Mucosa of descending colon (tissue), 3 donors: ENCODE data around the gene SAAL1. TPM values are rescaled to one million over a fixed set of nuclear protein-coding genes. Genes with fewer than 3 reads are reported as not detected.

Experiments used
- ATAC-seq: fragments of 200-7000 bp; cut with Tn5 transposase; one replicate; pipeline ENCODE4 v1.9.1; 2020; ENCODE audit warnings: mild to moderate bottlenecking, moderate library complexity
- DNase-seq, 3 donors: peaks; one replicate each; pipeline ENCODE4 v3.0.0-alpha.2; 2020
- H3K36me3 ChIP-seq: fragments of 200-600 bp; one replicate; pipeline ENCODE4 v1.8.0; 2021; ENCODE audit warnings: low read depth, mild to moderate bottlenecking
- H3K4me1 ChIP-seq: fragments of 200-600 bp; one replicate; pipeline ENCODE4 v1.8.0; 2021; ENCODE audit warnings: low read depth, mild to moderate bottlenecking
- H3K4me3 ChIP-seq: fragments of 200-600 bp; one replicate; pipeline ENCODE4 v1.8.0; 2021; ENCODE audit warnings: mild to moderate bottlenecking
- H3K9me3 ChIP-seq: fragments of 200-600 bp; one replicate; pipeline ENCODE4 v1.8.0; 2021; ENCODE audit warnings: mild to moderate bottlenecking
- intact Hi-C, 2 donors: fragments of 100-400 bp; cut with DNase I in 1 of 2; cut with micrococcal nuclease in 1 of 2; formaldehyde crosslinking; loops; one replicate each; pipeline versions ENCODE4 v1.11.0 to v1.11.1; 2022; cut with DNase I, micrococcal nuclease
- long read RNA-seq, 2 donors: library from polyadenylated mRNA; unstranded; transcript quantifications; one replicate each; pipeline ENCODE4 v2.0.0, GENCODE V29; 2019 to 2021
- total RNA-seq, 3 donors: library from RNA; stranded (reverse); fragmentation: NEBNext Ultra II Directional in 2 of 3; extraction: Animal tissue kit (Norgen Biotek cat#: 25700) in 2 of 3; gene quantifications; one replicate each; pipeline versions ENCODE4 v1.2.1 to v1.2.4, GENCODE V29; 2021 to 2023
- TF ChIP-seq, protein P1 (sequence below): fragments of 200-600 bp; IDR thresholded peaks from one replicate; pipeline ENCODE4 v1.8.0; 2022; ENCODE audit warnings: antibody characterized with exemption, mild to moderate bottlenecking
- donor health status: DM: no; HTN: no; CAD: no; lungs with moderate emphysema.
- donor health status: DM: no; HTN: no; CAD: no.
- donor health status: DM: no; HTN: yes; CAD: no.

Gene SAAL1
- 10 to 100 TPM; 11.3 to 13.4 (median 11.6) TPM for total RNA-seq
- long read RNA-seq, donor 1, transcript SAAL1-202 (12 exons, 1,582 nt): major isoform, 5 of 8 reads
- long read RNA-seq, donor 1, partial matches to known transcripts: 0 of 8 reads
- long read RNA-seq, donor 1, other reads (novel, unspliced or antisense): 3 of 8 reads
- long read RNA-seq, donor 2, transcript SAAL1-202 (12 exons, 1,582 nt): major isoform, 5 of 5 reads
- long read RNA-seq, donor 2, partial matches to known transcripts: 0 of 5 reads
- long read RNA-seq, donor 2, other reads (novel, unspliced or antisense): 0 of 5 reads

GRCh38 chr11:18105802-18106574, at the start of gene SAAL1:
SAAL1 (minus strand) TSS chr11:18106082; CDS start chr11:18106041, 41 bp downstream.
- intact Hi-C loops: no loop called here

DNA sequence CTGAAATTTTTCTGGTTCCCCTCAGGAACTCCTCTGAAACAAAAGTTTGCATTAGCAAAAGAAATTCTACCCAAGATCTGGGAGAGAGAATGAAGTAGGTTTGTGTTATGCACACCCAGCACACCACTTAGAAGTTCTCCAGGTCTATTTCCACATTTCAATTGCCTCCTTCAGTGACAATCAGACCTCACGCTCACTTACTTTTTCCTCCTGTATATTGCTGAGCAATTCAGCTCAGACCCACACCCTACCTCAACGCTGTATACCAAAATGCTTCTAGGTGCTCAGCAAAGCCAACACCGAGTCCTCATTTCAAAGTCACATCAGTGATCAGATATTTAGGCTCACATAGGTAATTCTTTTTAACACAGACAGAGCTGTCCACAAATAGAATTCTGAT, 45.7 kb upstream of the SAAL1 start:
- H3K4me1 ChIP-seq: no peaks in the 10 kb centered on the region
- TF ChIP-seq, protein P1, sequence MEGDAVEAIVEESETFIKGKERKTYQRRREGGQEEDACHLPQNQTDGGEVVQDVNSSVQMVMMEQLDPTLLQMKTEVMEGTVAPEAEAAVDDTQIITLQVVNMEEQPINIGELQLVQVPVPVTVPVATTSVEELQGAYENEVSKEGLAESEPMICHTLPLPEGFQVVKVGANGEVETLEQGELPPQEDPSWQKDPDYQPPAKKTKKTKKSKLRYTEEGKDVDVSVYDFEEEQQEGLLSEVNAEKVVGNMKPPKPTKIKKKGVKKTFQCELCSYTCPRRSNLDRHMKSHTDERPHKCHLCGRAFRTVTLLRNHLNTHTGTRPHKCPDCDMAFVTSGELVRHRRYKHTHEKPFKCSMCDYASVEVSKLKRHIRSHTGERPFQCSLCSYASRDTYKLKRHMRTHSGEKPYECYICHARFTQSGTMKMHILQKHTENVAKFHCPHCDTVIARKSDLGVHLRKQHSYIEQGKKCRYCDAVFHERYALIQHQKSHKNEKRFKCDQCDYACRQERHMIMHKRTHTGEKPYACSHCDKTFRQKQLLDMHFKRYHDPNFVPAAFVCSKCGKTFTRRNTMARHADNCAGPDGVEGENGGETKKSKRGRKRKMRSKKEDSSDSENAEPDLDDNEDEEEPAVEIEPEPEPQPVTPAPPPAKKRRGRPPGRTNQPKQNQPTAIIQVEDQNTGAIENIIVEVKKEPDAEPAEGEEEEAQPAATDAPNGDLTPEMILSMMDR: no peak
- H3K36me3 ChIP-seq: no peaks in the 10 kb centered on the region
- DNase-seq (no peak), ATAC-seq (no peak)
- intact Hi-C loops: no loop called here
- no peak overlapping the region for H3K4me3 ChIP-seq
- no peaks in the 10 kb centered on the region for H3K9me3 ChIP-seq

More at GRCh38 chr11:18105802-18106574, at the start of gene SAAL1:
- peak; percentile 89 to 91 (median 89) for DNase-seq
- Histone ChIP-seq H3K36me3 (no peaks in the 10 kb centered on the region), H3K9me3 (no peaks in the 10 kb centered on the region), H3K4me3 (peak within 1 kb of the TSS; percentile 68), H3K4me1 (peaks cover 11% of the 10 kb centered on the region)
- TF ChIP-seq, protein P1: peak; percentile 80
- ATAC-seq: peak; percentile 100

- intact Hi-C loops: no loop called here
- Histone ChIP-seq H3K9me3 (no peaks in the 10 kb centered on the region), H3K4me1 (no peaks in the 10 kb centered on the region), H3K4me3 (no peak overlapping the region), H3K36me3 (no peaks in the 10 kb centered on the region)
- TF ChIP-seq, protein P1: no peak
- DNase-seq (no peak), ATAC-seq (no peak)
These were observed 40.0 kb upstream of the SAAL1 start for GRCh38 chr11:18145837-18146236.

DNA sequence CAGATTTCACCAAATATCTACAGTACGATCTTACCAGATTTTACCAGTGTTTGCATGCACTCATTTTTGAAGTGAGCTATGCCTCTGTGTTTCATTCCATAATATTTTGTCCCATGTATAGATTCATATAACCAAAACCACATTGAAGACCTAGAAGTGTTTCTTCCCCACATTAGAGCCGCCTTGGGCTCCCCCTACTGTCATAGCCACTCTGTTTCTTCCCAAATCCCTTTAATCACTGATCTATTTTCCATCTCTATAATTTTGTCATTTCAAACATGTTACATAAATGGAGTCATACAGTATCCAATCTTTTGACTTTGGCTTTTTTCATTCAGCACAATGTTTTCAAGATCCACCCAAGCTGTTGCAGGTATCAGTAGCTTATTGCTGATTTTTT, 39.1 kb upstream of the SAAL1 start:
- TF ChIP-seq, protein P1: no peak
- Histone ChIP-seq H3K4me3 (no peak overlapping the region), H3K9me3 (no peaks in the 10 kb centered on the region), H3K4me1 (no peaks in the 10 kb centered on the region), H3K36me3 (no peaks in the 10 kb centered on the region)
- ATAC-seq: no peak
- intact Hi-C loops: no loop called here
- DNase-seq: no peak

GRCh38 chr11:18144243-18144642, 38.4 kb upstream of the SAAL1 start:
- intact Hi-C loops: no loop called here
- TF ChIP-seq, protein P1: no peak
- H3K9me3 ChIP-seq: no peaks in the 10 kb centered on the region
- H3K4me3 ChIP-seq: no peak overlapping the region
- no peak for ATAC-seq
- no peaks in the 10 kb centered on the region for H3K36me3 ChIP-seq
- no peak for DNase-seq
- H3K4me1 ChIP-seq: no peaks in the 10 kb centered on the region
